ENCODE measurements around the gene SLC44A3. TPM values are rescaled to one million over a fixed set of nuclear protein-coding genes. Genes with fewer than 3 reads are reported as not detected.

The SLC44A3 gene
- total RNA-seq, 4 donors from 2014 or later: 20.6 to 60.5 (median 41.8) TPM

DNA sequence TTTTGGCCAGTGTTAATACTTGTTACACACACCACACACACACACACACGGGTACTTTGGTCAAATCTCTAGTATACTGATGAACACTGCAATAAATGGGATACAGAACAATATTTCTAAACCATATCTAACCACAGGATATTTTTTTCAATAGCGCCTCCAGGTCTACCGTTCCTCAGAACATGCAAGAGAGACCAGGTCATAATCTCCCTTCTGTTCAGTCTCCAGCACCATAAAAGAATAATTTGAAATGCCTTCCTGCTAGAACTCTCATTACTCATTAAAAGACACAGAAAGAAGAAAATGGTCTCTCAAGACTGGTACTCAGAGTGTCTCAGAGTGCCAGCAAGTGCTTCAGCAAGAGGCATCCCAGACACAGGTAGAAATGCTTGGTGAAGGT lies 11.5 kb upstream of the SLC44A3 start:
- WGBS, 2 donors (ENCODE audit: low coverage in 1 of 2): 30 to 45% methylated on average over 3 of the region's 3 CpGs
- no peak overlapping the region for H3K4me3 ChIP-seq
- H3K4me1 ChIP-seq: peaks cover 9 to 54% (median 28%) of the 10 kb centered on the region in 4 donors
- intact Hi-C loops (cut with DNase I; ENCODE audit: low total_unique reads): loop anchor here (5.0 to 10.0 kb wide), 2 partner anchors 286 to 474 kb away; no protein-coding TSS in a partner anchor
- no peaks in the 10 kb centered on the region for H3K36me3 ChIP-seq
- in situ Hi-C loops (cut with MboI; ENCODE audit: low pct_ligation_motif_present in 1 of 4, low pct_unique_long_range_greater_than_20kb in 1 of 4, low sequenced_read_pairs in 3 of 4): loop anchor here (10.0 to 25.0 kb wide), 2 partner anchors 284 to 746 kb away; no protein-coding TSS in a partner anchor
- H3K9me3 ChIP-seq: peaks cover 0 to 7% of the 10 kb centered on the region in 2 donors
- no peaks in the 10 kb centered on the region for H3K27me3 ChIP-seq
- TF ChIP-seq, protein P1, sequence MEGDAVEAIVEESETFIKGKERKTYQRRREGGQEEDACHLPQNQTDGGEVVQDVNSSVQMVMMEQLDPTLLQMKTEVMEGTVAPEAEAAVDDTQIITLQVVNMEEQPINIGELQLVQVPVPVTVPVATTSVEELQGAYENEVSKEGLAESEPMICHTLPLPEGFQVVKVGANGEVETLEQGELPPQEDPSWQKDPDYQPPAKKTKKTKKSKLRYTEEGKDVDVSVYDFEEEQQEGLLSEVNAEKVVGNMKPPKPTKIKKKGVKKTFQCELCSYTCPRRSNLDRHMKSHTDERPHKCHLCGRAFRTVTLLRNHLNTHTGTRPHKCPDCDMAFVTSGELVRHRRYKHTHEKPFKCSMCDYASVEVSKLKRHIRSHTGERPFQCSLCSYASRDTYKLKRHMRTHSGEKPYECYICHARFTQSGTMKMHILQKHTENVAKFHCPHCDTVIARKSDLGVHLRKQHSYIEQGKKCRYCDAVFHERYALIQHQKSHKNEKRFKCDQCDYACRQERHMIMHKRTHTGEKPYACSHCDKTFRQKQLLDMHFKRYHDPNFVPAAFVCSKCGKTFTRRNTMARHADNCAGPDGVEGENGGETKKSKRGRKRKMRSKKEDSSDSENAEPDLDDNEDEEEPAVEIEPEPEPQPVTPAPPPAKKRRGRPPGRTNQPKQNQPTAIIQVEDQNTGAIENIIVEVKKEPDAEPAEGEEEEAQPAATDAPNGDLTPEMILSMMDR (IDR thresholded peaks at IDR 0.05): no peak
- TF ChIP-seq EP300 (IDR thresholded peaks at IDR 0.05; ENCODE audit: low read depth): no peak
- no peak for TF ChIP-seq POLR2AphosphoS5 (IDR thresholded peaks at IDR 0.05)
- no peak for TF ChIP-seq POLR2A (IDR thresholded peaks at IDR 0.05)
- DNase-seq: no peak
- peak overlapping the region; percentile 65 to 75 (median 66) for H3K27ac ChIP-seq

DNA sequence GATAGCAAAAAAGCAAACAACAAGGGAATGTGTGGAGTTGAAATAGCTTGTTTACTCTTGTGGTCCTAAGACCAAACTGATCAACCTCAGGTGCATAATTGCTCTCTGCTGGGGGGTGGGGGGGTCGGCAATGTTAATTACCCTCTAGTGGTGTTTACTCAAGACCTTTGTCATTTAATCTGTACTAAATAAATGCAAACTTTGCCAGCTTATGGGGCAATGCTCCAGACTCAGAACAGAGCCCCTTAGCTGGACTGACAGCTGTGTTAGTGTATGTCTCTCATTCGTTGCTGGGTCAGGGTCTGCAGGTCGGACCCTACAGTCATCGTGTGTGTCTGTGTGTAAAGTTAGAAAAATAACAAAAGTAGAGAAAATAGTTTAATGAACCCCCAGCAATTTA lies 7.2 kb upstream of the SLC44A3 start:
- DNase-seq: no peak
- in situ Hi-C loops (cut with MboI; ENCODE audit: low pct_ligation_motif_present in 1 of 4, low pct_unique_long_range_greater_than_20kb in 1 of 4, low sequenced_read_pairs in 3 of 4): loop anchor here in 2 of 4 donors (25.0 kb wide), 1 partner anchor 751 kb away; no protein-coding TSS in a partner anchor
- 72 to 73% methylated on average over 4 of the region's 4 CpGs for WGBS, 2 donors (ENCODE audit: low coverage in 1 of 2)
- Histone ChIP-seq H3K36me3 (no peaks in the 10 kb centered on the region), H3K9me3 (peaks cover 0 to 7% of the 10 kb centered on the region in 2 donors), H3K4me3 (no peak overlapping the region), H3K27me3 (no peaks in the 10 kb centered on the region), H3K27ac (no peak overlapping the region), H3K4me1 (peaks cover 0 to 24% (median 4%) of the 10 kb centered on the region in 4 donors)
- intact Hi-C loops (cut with DNase I; ENCODE audit: low total_unique reads): no loop called here
- TF ChIP-seq POLR2AphosphoS5 (IDR thresholded peaks at IDR 0.05) (no peak), POLR2A (IDR thresholded peaks at IDR 0.05) (no peak), EP300 (IDR thresholded peaks at IDR 0.05; ENCODE audit: low read depth) (no peak)
- TF ChIP-seq, protein P1 (IDR thresholded peaks at IDR 0.05): no peak

DNA sequence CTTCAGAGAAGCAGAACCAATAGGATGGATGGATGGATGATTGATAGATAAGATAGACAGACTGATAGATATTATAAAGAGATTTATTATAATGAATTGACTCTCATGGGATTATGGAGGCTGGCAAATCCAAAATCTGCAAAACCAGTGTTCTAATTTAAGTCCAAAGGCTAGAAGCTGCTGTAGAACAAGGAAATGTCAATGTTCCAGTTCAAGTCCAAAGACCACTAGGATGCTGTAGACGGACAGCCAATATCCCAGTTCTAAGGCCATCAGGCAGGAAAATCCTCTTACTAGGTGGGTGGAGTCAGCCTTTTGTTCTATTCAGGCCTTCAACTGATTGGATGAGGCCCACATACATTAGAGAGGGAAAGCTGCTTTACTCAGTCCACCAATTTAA lies 4.1 kb upstream of the SLC44A3 start:
- in situ Hi-C loops (cut with MboI; ENCODE audit: low pct_ligation_motif_present in 1 of 4, low pct_unique_long_range_greater_than_20kb in 1 of 4, low sequenced_read_pairs in 3 of 4) (loop anchor here in 2 of 4 donors (25.0 kb wide), 1 partner anchor 754 kb away; no protein-coding TSS in a partner anchor), intact Hi-C loops (cut with DNase I; ENCODE audit: low total_unique reads) (no loop called here)
- H3K4me1 ChIP-seq: peaks cover 0 to 28% (median 6%) of the 10 kb centered on the region in 4 donors
- DNase-seq: no peak
- no peak overlapping the region for H3K4me3 ChIP-seq
- 38% methylated on average over 1 of the region's 1 CpG; no CpG with 5 or more reads in 1 of the 2 donors for WGBS, 2 donors (ENCODE audit: low coverage in 1 of 2)
- no peak overlapping the region for H3K27ac ChIP-seq
- H3K9me3 ChIP-seq: peaks cover 0 to 7% of the 10 kb centered on the region in 2 donors
- TF ChIP-seq POLR2A (IDR thresholded peaks at IDR 0.05): no peak
- TF ChIP-seq, protein P1 (IDR thresholded peaks at IDR 0.05): no peak
- TF ChIP-seq POLR2AphosphoS5 (IDR thresholded peaks at IDR 0.05): no peak
- TF ChIP-seq EP300 (IDR thresholded peaks at IDR 0.05; ENCODE audit: low read depth): no peak
- H3K27me3 ChIP-seq: no peaks in the 10 kb centered on the region
- H3K36me3 ChIP-seq: no peaks in the 10 kb centered on the region

DNA sequence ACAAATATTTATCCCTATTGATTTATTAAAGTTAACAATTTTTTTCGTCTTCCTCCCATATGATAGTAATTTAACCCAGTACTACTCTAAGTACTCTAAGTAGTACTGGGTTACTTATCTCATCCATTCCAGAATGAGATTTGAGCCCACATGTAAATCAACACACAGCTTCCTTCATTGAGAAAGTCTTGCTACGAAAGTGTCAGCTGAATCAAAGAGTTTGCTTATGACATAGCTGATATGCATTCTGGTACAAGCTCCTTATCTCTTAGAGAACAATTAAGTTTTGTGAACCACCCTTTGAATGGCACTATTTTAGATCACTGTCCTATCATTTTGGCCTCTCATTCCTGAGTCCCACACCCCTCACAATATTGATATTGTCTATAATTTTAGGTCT lies 2.4 kb upstream of the SLC44A3 start:
- Histone ChIP-seq H3K4me3 (no peak overlapping the region), H3K9me3 (peaks cover 0 to 7% of the 10 kb centered on the region in 2 donors), H3K4me1 (peaks cover 0 to 35% (median 9%) of the 10 kb centered on the region in 4 donors), H3K36me3 (no peaks in the 10 kb centered on the region), H3K27me3 (no peaks in the 10 kb centered on the region), H3K27ac (peak overlapping the region in 3 of 4 donors; percentile 6 to 57 (median 22))
- 46 to 66% methylated on average over 2 of the region's 2 CpGs for WGBS, 2 donors (ENCODE audit: low coverage in 1 of 2)
- in situ Hi-C loops (cut with MboI; ENCODE audit: low pct_ligation_motif_present in 1 of 4, low pct_unique_long_range_greater_than_20kb in 1 of 4, low sequenced_read_pairs in 3 of 4): loop anchor here in 2 of 4 donors (25.0 kb wide), 1 partner anchor 755 kb away; no protein-coding TSS in a partner anchor
- intact Hi-C loops (cut with DNase I; ENCODE audit: low total_unique reads): no loop called here
- TF ChIP-seq POLR2AphosphoS5 (IDR thresholded peaks at IDR 0.05): no peak
- TF ChIP-seq EP300 (IDR thresholded peaks at IDR 0.05; ENCODE audit: low read depth): no peak
- TF ChIP-seq POLR2A (IDR thresholded peaks at IDR 0.05): no peak
- TF ChIP-seq, protein P1 (IDR thresholded peaks at IDR 0.05): no peak
- no peak for DNase-seq

Data from transverse colon (tissue), 4 donors.